HCT116 (cell line): Measurements from ENCODE around the gene ATP8A1.

Source experiments
- CBX3 ChIP-seq: IDR thresholded peaks from 2 replicates; pipeline ENCODE4 v1.6.1; 2012; ENCODE audit warnings: low read depth
- CTCF ChIP-seq, 3 experiments: fragments of 200-600 bp in 1 of 3; sonication (generic) in 1 of 3; IDR thresholded peaks in 2 of 3; conservative IDR thresholded peaks in 1 of 3; 2 replicates each; pipeline ENCODE4 v1.5.1; 2012 to 2017; ENCODE audit warnings: low read depth in 2 of 3, low read length in 2 of 3, antibody characterized with exemption in 1 of 3, borderline replicate concordance in 1 of 3, control low read depth in 1 of 3, mild to moderate bottlenecking in 1 of 3, mixed read lengths in 1 of 3, mixed run types in 1 of 3, moderate library complexity in 1 of 3; ENCODE audit not compliant: insufficient read depth in 1 of 3
- ELF1 ChIP-seq: IDR thresholded peaks from 2 replicates; pipeline ENCODE4 v1.6.1; 2012; ENCODE audit warnings: low read depth, borderline replicate concordance
- EZH2 ChIP-seq: fragments of 200-600 bp; sonication (generic); IDR thresholded peaks from 2 replicates; pipeline ENCODE4 v1.6.1; 2017; ENCODE audit warnings: antibody characterized with exemption, mixed run types
- JUND ChIP-seq: IDR thresholded peaks from 2 replicates; pipeline ENCODE4 v1.6.1; 2012
- MAX ChIP-seq: IDR thresholded peaks from 2 replicates; pipeline ENCODE4 v1.6.1; 2012
- POLR2A ChIP-seq: IDR thresholded peaks from 2 replicates; pipeline ENCODE4 v1.7.0; 2011; ENCODE audit warnings: borderline replicate concordance; ENCODE audit not compliant: insufficient read depth, insufficient read length; ENCODE audit errors: extremely low read depth
- POLR2AphosphoS5 ChIP-seq: IDR thresholded peaks from 2 replicates; pipeline ENCODE4 v1.6.1; 2011; ENCODE audit warnings: mild to moderate bottlenecking, low read depth, low read length, moderate library complexity
- SIN3A ChIP-seq: IDR thresholded peaks from 2 replicates; pipeline ENCODE4 v1.6.1; 2012; ENCODE audit warnings: low read depth
- SP1 ChIP-seq: IDR thresholded peaks from 2 replicates; pipeline ENCODE4 v1.6.1; 2012; ENCODE audit warnings: low read depth
- ZFX ChIP-seq: fragments of 450-650 bp; IDR thresholded peaks from 2 replicates; pipeline ENCODE4 v1.6.1; 2017
- ZNF274 ChIP-seq: fragments of 200-500 bp; sonication (Bioruptor generic); IDR thresholded peaks from 2 replicates; pipeline ENCODE4 v1.6.1; 2014; ENCODE audit warnings: mild to moderate bottlenecking, low read depth, low read length, inconsistent platforms
- TF ChIP-seq, protein P1 (sequence below): IDR thresholded peaks from 2 replicates; pipeline ENCODE4 v1.6.1; 2012; ENCODE audit warnings: low read depth

- TF ChIP-seq SP1 (no peak), POLR2AphosphoS5 (no peak), CTCF (IDR thresholded peaks at IDR 0.05 in 2 of 3, conservative IDR thresholded peaks at IDR 0.05 in 1 of 3; ENCODE audit: borderline replicate concordance in 1 of 3, insufficient read depth in 1 of 3, low read depth in 2 of 3, low read length in 2 of 3) (no peak), SIN3A (no peak), MAX (no peak), CBX3 (no peak), ZNF274 (no peak), JUND (no peak), EZH2 (no peak), ELF1 (no peak), POLR2A (no peak), ZFX (no peak)
- TF ChIP-seq, protein P1, sequence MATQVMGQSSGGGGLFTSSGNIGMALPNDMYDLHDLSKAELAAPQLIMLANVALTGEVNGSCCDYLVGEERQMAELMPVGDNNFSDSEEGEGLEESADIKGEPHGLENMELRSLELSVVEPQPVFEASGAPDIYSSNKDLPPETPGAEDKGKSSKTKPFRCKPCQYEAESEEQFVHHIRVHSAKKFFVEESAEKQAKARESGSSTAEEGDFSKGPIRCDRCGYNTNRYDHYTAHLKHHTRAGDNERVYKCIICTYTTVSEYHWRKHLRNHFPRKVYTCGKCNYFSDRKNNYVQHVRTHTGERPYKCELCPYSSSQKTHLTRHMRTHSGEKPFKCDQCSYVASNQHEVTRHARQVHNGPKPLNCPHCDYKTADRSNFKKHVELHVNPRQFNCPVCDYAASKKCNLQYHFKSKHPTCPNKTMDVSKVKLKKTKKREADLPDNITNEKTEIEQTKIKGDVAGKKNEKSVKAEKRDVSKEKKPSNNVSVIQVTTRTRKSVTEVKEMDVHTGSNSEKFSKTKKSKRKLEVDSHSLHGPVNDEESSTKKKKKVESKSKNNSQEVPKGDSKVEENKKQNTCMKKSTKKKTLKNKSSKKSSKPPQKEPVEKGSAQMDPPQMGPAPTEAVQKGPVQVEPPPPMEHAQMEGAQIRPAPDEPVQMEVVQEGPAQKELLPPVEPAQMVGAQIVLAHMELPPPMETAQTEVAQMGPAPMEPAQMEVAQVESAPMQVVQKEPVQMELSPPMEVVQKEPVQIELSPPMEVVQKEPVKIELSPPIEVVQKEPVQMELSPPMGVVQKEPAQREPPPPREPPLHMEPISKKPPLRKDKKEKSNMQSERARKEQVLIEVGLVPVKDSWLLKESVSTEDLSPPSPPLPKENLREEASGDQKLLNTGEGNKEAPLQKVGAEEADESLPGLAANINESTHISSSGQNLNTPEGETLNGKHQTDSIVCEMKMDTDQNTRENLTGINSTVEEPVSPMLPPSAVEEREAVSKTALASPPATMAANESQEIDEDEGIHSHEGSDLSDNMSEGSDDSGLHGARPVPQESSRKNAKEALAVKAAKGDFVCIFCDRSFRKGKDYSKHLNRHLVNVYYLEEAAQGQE = no peak
Measured at GRCh38 chr4:42396752-42397634, 259.9 kb downstream of the ATP8A1 start, which contains the start of gene SHISA3.
